ENCODE measurements around the gene CYP2C9.
"Not testable (repeated sequence)": the region's sequence is repeated elsewhere in the genome, so short reads cannot be mapped to it uniquely, and the experiment has no call there.

CYP2C9 gene

GRCh38 chr10:94938383-94938782 is at the start of gene CYP2C9:
Gene CYP2C9, plus strand, starts transcription at chr10:94938658. Its CDS starts 25 bp downstream, at chr10:94938683.
- in situ Hi-C loops (cut with HindIII; ENCODE audit: low sequenced_read_pairs): no loop called here

- in situ Hi-C loops (cut with HindIII; ENCODE audit: low sequenced_read_pairs): no loop called here
These were observed 49.3 kb upstream of the CYP2C9 start for GRCh38 chr10:94889123-94889522.

GRCh38 chr10:94890264-94891022 is 48.0 kb upstream of the CYP2C9 start:
- in situ Hi-C loops (cut with HindIII; ENCODE audit: low sequenced_read_pairs): no loop called here

GRCh38 chr10:94898414-94898813 is 40.0 kb upstream of the CYP2C9 start:
- in situ Hi-C loops (cut with HindIII; ENCODE audit: low sequenced_read_pairs): not testable (repeated sequence)

GRCh38 chr10:94902080-94902479 is 36.4 kb upstream of the CYP2C9 start:
- in situ Hi-C loops (cut with HindIII; ENCODE audit: low sequenced_read_pairs): no loop called here

GRCh38 chr10:94902570-94902969 is 35.9 kb upstream of the CYP2C9 start:
- in situ Hi-C loops (cut with HindIII; ENCODE audit: low sequenced_read_pairs): no loop called here

- in situ Hi-C loops (cut with HindIII; ENCODE audit: low sequenced_read_pairs): not testable (repeated sequence)
These were observed 33.8 kb upstream of the CYP2C9 start for GRCh38 chr10:94904506-94905148.

GRCh38 chr10:94916423-94916822 is 22.0 kb upstream of the CYP2C9 start:
- in situ Hi-C loops (cut with HindIII; ENCODE audit: low sequenced_read_pairs): no loop called here

GRCh38 chr10:94936721-94937120 is 1.7 kb upstream of the CYP2C9 start:
- in situ Hi-C loops (cut with HindIII; ENCODE audit: low sequenced_read_pairs): no loop called here

- in situ Hi-C loops (cut with HindIII; ENCODE audit: low sequenced_read_pairs): not testable (repeated sequence)
These were observed 5.1 kb downstream of the CYP2C9 start for GRCh38 chr10:94943432-94944103.

GRCh38 chr10:94946181-94946580 is 7.7 kb downstream of the CYP2C9 start:
- in situ Hi-C loops (cut with HindIII; ENCODE audit: low sequenced_read_pairs): not testable (repeated sequence)

- in situ Hi-C loops (cut with HindIII; ENCODE audit: low sequenced_read_pairs): no loop called here
These were observed 25.4 kb downstream of the CYP2C9 start for GRCh38 chr10:94963901-94964300.

- in situ Hi-C loops (cut with HindIII; ENCODE audit: low sequenced_read_pairs): no loop called here
These were observed 45.1 kb downstream of the CYP2C9 start for GRCh38 chr10:94983555-94983954.

GRCh38 chr10:94989192-94989591 is 50.7 kb downstream of the CYP2C9 start:
- in situ Hi-C loops (cut with HindIII; ENCODE audit: low sequenced_read_pairs): no loop called here

- in situ Hi-C loops (cut with HindIII; ENCODE audit: low sequenced_read_pairs): no loop called here
These were observed 52.9 kb downstream of the CYP2C9 start for GRCh38 chr10:94991243-94991888.

- in situ Hi-C loops (cut with HindIII; ENCODE audit: low sequenced_read_pairs): no loop called here
These were observed 54.4 kb downstream of the CYP2C9 start for GRCh38 chr10:94992811-94993210.

GRCh38 chr10:94997741-94998174 is 59.3 kb downstream of the CYP2C9 start:
- in situ Hi-C loops (cut with HindIII; ENCODE audit: low sequenced_read_pairs): no loop called here

- in situ Hi-C loops (cut with HindIII; ENCODE audit: low sequenced_read_pairs): no loop called here
These were observed 88.0 kb downstream of the CYP2C9 start for GRCh38 chr10:95026461-95026860.

GRCh38 chr10:95031656-95032055 is 93.2 kb downstream of the CYP2C9 start:
- in situ Hi-C loops (cut with HindIII; ENCODE audit: low sequenced_read_pairs): no loop called here

GRCh38 chr10:95034401-95034800 is 95.9 kb downstream of the CYP2C9 start:
- in situ Hi-C loops (cut with HindIII; ENCODE audit: low sequenced_read_pairs): no loop called here
